Stromal cell of bone marrow (primary cell): ENCODE results near the gene TMEM163.
A peak's percentile ranks its signal among the peaks of the same experiment; 100 is the strongest.
"Not testable (repeated sequence)": the region's sequence is repeated elsewhere in the genome, so short reads cannot be mapped to it uniquely, and the experiment has no call there.

Experiments
- DNase-seq: peaks from one replicate; pipeline ENCODE4 v3.0.0-alpha.2; 2012; ENCODE audit warnings: low read depth

The TMEM163 gene

DNA sequence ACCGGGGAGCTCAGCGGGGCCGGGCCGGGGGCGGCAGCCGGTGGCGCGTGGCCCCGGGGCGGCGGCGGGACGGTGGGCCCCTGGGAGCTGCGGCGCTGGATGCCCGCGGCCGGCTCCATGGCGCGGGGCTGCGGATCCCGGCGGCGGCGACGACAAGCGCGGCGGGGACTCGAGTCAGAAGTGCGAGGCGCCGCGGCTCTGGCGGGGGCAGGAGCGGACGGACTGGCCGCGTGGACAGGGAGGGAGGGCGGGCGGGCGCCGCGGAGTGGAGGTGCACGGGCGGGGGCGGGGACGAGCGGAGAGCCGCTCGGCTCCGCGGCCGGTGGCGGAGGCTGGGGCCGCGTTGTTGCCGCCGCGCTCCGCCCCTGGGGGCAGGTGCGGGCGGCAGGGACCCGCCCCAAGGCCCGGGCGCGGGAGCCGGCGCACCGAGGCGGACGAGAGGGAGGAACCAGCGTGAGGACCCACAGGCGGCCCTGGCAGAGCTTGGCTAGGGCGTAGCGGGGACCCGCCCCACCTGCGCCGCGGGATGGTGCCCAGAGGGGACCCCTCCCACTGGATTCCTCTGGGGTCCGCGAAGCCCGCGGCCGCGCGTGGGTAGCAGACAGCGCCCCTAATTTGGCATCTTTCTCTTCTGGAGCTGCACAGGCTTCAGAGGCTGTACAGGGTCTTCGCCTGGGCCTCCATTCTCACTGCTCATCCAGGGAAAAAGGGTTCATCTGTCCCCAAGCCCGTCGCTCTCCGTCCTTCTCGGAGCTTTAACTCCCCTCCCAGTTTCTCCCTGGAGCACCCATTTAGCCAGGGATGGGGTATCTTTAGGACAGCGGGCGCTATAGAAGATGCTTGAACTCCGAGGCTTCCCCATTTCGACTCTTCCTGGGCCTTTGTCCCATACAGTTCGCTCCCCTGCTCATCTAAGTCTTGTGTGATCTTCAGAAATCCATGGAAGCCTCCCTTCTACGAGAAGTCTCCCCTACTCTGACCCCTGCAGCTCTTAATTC, at the start of gene TMEM163:
Gene TMEM163 (minus strand): TSS at position 184 of the 998 bp plus-strand sequence.
- DNase-seq, result no peak

DNA sequence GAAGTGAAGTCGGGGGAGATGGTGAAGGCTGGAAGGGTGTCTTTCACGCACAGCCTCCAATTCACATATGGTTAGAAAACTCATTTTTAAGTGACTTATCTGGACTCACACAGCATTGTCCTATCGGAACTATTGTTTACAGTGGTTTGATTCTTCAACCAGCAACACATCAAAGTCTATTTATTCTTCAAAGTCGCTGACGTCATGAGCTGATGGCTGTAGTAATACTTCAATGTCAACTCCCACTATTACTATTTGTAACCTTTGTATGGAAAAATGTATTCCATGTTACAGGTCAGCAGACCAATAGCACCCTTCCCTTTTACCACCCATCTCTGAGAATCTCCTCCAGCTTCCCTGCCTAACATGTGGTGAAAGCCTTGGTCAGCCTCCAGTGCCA, 47.8 kb upstream of the TMEM163 start:
- DNase-seq, result no peak

DNA sequence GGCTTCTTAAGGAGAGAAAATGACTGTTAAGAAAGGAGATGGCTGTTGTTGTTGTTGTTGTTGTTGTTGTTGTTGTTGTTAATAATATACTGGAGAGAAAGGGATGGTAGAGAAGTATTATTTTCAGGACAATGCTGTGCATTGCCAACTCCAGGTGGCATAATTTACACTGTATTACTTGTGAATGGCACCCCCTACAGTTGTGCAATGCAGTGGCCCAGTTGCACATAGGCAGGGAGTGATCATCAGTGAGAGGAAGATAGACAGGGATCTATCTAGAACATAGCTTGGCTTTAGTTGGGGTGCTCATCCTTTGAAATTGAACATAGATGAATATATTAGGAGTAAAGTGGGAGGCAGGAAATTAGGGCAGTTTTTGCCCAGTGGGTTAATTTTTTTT, 47.2 kb upstream of the TMEM163 start:
- DNase-seq, result no peak

DNA sequence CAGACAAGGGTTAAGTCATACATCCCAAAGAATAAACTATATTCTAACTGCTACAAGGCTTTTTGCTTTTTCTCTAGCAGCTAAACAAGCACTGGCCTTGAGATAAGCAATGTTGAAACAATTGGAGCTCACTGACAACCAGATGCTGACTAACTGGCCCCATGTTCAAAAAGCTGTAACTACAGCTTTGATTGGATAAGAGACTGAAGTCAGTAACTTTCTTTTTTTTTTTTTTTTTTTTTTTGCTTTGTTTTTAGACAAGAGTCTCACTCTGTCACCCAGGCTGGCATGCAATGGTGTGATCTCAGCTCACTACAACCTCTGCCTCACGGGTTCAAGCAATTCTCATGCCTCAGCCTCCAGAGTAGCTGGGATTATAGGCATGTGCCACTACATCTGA, 45.4 kb upstream of the TMEM163 start:
- no peak for DNase-seq

DNA sequence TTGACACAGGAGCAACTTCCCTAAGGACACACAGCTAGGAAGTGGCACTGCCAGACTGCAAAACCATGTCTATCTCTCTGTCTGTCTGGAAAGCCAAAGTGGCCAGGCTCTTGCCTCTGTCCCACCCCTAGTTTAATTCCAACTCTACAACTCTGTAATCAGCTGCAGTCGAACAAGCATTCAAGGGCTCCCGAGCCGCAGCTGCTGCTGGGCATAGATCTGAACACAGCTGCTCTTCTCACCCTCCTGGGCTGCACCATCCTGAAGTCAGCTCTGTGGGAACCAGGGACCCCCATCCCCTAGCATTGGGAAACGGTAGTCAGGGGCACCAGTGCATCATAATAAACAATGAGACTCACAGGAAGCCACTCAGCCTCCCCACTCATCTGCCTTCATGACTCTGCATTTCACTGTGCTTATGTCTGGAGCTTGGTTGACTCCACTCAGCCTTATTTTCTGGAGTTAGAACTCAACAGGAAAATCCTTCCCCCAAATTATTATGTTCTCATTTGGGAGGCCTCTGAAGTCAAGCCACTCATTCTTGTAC, 44.4 kb upstream of the TMEM163 start:
- no peak for DNase-seq

DNA sequence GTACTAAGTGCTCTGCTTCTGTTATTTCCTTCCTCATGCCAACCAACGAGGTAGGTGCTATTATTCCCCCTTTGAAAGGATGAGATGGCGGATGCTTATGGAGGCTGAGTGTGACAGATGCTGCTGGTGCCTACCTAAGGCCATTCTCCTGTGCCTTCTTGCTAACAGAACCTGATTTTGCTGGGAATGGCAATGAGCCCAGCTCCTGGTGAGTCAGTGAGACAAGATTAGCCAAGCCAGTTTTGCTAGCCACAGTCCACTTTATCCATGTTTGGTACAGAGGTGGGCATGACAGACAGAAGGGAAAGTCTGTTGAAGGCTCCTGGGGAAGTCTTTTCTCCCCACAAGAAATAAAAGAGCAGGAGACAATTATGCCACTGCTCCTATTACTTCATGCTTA, 43.7 kb upstream of the TMEM163 start:
- no peak for DNase-seq

DNA sequence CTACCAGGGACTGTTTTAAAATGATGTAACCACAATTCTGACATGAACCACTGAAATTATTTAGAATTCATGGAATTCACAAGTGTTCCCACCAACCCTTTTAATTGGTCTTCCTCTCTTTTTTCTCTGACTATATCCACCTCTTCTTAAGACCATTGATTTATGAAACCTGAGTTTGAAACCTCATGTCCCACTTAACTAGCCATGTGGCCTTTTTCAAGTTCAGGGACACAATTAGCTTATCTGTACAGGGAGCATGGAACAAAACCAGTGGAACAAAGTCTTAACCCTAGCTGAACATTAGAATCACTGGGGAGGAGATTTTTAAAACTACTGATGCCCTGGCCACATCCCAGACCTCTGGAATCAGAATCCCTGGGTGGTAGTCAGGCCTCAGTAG, 41.6 kb upstream of the TMEM163 start:
- no peak for DNase-seq

DNA sequence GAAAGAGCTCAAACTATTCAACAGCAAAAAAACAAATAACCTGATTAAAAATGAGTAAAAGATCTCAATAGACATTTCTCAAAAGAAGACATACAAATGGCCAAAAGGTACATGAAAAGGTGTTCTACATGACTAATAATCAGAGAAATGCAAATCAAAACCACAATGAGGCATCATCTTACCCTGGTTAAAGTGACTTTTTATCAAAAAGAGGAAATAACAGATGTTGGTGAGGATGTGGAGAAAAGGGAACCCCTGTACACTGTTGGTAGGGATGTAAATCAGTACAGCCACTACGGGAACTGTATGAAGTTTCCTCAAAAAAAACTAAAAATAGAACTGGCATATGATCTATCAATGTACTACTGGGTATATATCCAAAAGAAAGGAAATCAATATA, 39.8 kb upstream of the TMEM163 start:
- no peak for DNase-seq

DNA sequence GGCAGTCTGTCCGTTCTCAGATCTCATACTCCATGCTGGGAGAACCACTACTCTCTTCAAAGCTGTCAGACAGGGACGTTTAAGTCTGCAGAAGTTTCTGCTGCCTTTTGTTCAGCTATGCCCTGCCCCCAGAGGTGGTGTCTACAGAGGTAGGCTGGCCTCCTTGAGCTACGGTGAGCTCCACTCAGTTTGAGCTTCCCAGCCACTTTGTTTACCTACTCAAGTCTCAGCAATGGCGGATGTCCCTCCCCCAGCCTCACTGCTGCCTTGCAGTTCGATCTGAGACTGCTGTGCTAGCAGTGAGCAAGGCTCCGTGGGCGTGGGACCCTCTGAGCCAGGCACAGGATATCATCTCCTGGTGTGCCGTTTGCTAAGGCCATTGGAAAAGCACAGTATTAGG, 33.2 kb upstream of the TMEM163 start:
- not testable (repeated sequence) for DNase-seq

DNA sequence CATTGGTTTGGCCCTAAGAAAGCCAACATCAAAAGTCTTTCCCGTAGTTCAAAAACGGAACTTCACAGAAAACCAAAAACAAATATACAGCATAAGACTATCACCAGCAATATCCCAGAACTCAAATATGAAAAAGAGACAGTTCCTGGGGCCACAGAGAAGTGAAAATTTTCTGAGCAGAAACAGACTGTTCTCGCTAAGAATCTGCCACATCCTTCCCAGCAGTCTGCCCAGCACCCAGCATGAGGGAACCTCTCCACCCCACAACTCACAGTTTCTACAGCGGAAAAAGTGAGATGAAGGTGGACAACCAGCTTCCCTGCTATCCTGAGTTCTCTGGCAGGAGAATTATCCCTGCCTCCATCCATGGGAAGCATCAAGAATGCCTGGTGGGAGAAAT, 26.7 kb upstream of the TMEM163 start:
- no peak for DNase-seq

DNA sequence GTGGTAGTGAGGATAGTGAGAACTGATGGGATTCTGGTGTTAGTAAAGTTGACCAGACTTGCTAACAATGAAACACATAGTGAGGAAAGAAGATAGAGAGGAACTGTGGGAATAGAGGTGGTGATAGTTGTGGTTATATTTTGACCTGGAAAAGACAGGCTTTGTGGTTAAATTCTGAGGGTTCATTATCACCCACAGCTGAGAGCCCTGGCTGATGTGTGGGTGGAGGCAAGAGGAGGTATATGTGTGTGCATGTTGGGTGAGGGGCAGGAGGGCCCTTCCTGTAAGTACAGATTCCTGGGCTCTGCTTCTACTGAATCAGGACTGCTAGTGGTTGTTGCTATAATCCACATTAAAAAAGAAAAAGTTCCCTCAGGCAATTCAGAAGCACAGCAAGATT, 26.2 kb upstream of the TMEM163 start:
- no peak for DNase-seq

DNA sequence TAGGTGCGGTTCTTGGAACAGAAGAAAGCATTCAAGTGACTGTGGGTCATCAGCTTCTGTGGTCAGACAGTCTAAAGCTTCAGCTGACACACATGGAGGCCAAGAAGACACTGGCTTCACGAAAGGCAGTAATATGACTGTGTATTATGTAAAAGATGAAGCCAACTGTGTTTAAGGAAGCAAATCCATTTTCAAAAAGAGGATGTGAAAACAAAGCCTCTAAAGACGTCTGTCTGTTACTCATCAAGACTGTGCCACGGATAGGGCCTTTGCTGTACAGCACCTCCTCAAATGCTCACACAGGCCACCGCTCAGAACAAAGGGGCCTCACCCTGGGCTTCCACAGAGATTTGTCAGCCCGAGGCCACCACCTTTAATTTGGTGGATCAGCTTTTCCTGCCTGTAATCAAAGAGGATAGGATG, 21.1 kb upstream of the TMEM163 start:
- peak; percentile 6 for DNase-seq

DNA sequence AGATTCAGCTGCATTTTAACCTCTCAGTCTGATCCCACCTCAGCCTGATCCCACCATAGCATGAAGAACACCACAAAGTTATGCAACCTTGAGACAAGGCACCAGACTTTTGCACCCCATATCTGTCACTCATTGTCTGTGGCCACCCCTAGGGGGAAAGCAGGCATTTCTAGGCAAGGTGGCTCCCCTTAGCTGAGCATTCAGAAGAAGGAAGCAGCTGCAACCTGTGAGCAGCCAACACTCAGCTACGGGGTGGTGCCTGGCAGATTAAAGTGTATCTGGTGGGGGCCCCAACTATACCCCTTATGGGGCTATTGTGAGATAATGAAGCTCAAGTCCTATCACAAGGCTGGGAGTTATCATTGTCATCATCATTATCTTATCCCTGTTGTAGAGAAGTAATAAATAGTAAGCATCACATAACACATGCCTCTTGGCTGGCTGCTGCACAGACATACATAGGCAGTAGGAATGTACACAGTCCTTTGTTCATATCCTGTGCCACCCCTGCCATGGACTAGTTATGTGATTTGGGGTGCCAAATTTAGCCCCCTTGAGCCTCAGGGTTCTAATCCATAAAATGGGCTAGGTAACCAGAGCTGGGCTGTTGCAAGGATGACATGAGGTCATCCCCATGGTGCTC, 20.6 kb upstream of the TMEM163 start:
- no peak for DNase-seq

DNA sequence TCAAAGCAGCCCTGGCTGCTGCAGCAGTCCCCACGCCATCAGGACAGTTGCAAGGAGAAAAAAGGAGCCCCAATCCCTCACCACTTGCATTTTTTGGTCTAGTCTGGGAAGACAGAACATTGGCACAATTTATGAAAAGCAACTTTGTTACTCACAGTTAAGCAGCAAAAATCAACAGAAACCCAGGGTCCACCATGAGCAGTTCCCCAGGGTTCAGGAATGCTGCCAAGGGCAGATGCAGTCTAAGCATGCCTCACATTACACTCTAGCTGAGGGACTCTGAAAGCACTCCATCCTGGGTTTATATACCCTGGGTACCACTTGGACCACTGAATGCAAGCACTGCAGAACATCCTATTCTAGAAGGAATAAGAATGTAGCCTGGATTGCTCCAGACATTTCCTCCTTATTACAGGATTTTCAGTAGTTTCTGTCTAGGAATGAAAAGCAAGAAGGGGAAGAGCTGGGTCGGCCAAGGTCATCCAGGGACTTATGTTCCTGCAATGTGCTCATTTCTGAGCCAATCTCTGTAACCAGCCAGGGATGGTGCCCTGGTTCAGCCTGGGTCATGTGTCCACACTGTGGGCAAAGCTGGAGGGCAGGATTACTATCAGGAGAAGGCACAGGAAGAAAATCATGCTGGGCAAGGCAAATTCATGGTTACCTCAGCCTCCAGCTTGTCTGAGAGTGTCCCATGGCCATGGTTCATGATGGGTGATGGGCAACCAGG, 19.5 kb upstream of the TMEM163 start:
- DNase-seq, result peak; percentile 12

DNA sequence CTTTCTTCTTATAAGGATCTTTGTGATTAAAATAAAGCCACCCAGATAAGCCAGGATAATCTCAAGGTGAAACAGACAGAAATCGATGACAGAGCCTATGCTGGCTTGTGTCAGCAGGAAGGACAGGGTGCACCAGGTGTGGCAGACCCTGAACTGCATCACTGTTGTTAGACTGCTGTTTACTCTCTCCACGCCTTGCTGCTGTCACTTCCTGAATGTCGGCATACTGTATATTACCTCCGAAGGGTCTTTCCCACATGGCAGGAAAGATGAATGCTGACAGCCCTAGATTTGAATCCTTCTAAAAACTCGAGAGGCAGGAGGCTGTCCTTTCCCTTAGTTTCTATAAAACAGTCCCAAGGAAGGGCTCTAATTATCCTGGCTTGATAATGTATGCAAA, 18.9 kb upstream of the TMEM163 start:
- DNase-seq, result no peak

DNA sequence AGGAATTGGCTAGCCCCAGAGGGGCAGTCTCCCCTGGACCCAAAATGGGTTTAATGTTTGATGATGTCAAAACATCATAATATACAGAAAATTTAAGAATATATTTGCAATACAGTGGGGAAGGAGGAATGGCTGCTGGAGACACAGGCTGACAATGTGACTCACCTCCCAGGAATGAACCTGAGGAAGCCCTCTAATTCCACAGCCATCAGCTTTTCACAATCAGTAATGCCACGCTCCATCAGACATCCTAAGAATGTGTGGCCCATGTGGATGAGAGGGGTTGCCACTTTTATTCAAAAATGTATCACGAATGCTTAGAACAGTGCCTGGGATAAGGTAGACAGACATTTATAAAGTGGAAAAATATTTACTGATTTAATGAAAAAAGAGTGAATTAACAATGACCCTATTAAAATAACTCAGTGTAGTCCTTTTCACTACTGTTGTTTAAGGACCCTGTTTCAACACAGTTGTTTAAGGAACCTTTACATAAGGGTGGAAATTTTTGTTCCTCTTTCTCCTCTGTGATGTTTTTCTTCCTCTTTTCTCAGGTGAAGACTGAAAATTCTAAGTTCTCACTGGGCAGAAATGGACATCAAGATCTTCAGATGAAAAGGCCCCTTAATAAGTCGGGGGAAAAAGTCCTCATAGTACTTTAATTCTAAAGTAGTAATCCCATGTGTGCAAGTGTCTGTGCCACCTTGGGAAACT, 17.5 kb upstream of the TMEM163 start:
- no peak for DNase-seq

DNA sequence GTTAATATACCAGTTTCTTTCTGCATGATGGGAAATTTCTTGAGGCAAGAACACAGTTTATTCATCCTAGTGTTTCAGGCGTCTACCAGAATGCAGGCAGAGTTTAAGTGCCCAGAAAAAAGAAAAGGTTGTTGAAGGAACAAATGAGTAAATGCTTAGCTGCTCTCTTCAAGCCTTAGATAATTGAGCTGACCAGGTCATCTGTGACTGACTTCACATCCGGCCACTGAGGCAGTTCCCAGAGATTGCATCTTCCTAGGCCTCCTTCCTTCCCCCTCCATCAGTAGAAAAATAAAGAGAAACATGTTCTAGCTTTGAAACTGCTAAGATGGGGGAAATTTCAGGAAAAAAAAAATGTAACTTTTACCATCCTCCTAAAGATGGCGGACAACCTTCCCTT, 9.4 kb upstream of the TMEM163 start:
- DNase-seq, result no peak

DNA sequence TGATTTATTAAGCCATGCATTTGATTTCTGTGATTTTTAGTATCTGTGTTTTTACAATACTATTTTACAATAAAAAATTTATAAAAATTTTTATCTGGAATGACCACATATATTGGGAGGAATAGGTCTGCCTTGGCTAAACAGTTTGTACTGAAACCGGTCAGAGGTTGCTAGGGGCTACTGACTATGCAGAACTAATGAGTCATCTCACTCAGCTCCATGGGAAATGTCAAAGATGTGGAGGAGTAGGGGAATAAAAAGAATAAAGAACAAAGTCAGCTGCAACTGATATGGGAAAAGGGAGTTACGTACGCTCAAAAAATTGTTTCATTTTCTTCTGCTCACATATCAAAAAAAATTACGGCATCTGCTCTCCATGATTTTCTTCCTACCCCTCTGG, 8.6 kb upstream of the TMEM163 start:
- DNase-seq, result peak; percentile 49

DNA sequence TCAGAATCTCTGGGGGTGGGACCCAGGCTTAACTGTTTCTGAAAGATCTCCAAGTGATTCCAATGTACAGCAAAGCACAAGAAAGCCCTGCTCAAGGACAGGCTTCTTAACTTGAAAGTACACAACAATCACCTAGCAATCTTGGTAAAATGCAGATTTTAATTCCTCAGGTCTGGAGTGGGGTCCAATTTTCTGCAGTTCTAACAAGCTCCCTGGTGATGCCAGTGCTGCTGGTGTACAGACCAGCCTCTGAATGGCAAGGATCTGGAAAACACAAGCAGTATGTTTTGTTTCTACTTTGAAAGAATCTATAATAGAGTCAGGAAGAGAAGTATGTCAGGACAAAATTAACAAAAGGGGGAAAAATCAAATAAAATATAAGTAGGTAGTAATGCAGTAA, 7.8 kb upstream of the TMEM163 start:
- no peak for DNase-seq

DNA sequence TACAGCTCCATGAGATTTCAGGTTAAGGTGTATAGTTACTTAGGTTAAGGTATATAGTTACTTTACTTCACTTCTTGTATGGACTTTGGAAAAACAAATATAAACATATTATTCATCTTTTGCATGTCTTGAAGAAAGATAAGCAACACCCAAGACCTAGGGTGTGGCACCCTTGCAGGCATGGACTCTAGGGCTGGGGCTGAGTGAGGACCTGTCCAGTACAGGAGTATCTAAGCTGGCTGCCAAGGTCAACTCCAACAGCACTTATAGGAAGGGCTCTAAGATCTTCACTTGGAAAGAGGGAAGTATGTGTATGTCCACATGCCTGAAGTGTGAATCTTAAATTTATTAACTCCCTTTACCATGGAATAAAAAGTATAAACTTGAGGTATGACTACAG, 7.1 kb upstream of the TMEM163 start:
- no peak for DNase-seq

DNA sequence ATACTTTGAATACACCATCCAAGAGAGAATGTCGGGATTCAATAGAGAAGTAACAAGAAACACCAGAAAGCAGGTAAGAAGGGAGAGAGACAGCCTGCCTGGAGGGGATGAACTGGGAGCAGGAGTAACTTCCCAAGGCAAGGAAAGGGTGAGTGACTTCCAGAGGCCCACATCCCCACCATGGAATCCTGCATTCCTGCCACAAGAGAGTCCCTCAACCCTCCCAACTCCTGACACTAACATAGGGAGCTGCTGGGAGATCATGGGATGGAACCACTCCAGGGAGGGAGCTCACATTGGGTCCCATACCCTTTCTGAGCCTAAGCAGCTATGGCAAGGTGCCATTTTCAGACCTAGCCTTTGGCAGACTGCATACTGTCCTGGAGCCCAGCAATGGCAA, 5.5 kb upstream of the TMEM163 start:
- no peak for DNase-seq

DNA sequence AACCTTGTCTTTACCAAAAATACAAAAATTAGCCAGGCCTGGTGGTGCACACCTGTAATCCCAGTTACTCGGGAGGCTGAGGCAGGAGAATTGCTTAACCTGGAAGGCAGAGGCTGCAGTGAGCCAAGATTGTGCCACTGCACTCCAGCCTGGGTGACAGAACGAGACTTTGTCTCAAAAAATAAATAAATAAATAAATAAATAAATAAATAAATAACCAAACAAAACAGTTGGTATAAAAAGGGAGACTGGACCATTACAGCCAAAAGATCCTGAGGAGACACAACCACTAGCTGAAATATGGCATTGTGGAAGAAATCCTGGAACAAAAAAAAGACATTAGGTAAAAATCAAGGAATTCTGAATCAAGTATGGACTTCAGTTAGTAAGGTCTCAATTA, 4.9 kb upstream of the TMEM163 start:
- not testable (repeated sequence) for DNase-seq
